D341Med (cell line): ENCODE measurements around the gene BAIAP2L2.

Source experiments
- DNase-seq: peaks from one replicate; pipeline ENCODE4 v3.0.0; 2012; ENCODE audit warnings: low spot score

Gene BAIAP2L2

DNA sequence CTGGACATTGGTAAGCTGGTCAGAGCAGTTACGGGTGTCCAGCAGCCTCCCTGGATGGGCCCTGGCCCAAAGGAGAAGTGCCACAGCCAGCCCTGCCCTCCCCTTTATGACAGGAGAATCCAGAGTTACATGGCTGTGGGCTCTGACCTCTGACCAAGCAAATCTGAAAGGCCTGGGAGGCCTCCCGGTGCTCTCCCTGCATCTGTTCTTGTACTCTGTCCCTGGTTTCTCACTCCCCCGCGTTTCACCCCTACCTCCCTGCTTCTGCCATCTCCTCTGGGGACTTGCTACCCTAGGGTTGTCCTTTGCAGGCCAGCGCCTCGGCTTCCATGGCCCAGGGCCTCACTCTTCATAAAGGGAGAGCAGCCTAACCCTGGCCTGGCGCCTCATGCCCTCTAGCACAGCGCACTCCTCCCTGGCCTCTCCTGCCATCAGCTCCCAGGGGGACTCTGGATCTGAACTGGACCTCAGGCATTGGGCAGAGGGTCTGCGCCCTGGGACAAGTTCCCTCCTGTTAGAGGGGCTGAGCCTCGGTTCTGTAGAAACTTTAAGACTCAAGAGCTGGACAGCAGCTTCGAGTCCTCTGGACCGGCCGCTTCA lies 42.6 kb downstream of the BAIAP2L2 start:
- DNase-seq: no peak

DNA sequence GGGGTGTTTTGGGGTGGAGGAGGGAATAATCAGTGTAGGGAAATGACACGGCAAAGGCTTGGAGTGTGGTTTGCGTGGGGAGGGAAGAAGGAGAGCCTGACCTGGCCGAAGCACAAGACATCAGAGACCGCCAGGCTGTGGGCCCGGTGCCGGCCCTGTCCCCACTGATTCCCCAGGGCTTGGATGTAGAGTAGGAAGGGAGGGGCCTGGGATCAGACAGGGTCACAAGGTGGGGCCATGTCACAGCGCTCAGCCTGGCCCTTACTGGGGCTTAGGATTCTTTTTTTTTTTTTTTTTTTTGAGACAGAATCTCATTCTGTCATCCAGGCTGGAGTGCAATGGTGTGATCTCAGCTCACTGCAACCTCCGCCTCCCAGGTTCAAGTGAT lies 43.5 kb downstream of the BAIAP2L2 start:
- no peak for DNase-seq

DNA sequence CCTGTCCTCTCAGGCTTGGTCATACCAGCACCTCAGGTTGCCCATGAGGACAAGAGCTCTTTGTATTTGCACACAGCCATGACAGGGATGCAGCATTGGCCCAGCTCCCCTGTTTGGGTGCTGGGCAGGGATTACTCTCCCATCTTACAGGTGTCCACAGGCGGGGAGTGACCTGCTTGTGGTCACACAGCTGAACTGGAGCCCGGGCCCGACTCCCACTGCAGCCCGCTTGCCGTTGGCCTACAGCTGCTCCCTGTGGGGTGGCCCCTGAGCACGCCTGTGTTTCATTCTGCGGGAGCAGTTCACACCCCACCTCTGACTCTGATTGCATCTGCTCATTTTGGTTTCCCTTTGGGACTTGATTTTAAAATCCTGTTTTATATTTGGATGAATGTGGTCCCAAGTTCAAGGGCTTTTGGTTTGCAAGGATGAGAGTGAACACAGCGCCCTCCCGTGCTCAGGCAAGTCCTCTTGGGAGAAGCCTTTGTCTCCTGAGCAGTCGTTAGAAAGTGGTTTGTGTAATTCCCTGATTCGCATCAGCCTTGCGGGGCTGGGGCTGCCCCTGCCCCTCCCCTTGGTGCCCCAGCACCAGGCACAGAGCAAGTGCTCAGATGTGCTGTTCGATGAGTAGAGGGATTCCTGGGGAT lies 44.0 kb downstream of the BAIAP2L2 start:
- DNase-seq: no peak

DNA sequence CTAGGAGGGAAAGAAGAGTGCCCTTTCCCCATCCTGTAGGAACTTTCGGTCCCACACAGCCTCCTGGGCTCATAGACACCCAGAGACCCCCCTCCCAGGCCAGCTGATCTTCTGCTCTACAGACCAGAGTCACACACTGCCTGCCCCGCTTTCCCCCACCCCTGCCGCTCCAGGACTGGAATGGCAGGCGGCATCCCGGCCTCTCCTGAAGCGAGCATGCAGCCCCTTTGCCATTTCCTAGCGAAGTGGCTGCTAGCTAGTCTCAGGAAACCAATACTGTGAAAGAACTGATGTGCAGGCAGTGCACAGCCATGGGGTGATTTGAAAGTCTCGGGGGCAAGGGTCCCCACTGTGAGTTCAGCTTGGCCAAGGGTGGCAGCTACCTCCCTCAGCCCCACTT lies 44.9 kb downstream of the BAIAP2L2 start:
- no peak for DNase-seq

DNA sequence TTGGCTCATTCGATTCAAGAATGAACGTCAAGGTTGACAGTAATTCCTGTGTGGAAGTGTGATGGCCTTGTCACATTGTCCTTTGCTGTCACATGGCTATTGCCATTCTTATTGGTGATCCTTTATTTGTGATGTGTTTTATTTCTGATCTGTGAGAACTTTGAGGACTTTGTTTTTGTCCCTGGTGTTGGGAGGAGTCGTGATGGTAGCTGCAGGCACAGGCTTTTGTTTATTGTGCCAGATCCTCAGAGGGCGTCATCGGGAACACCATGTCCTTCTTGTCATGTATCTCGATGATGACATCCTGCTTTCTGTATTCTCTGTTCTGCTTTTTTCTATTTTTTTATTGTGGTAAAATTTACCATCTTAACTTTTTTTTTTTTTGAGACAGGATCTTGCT lies 47.7 kb downstream of the BAIAP2L2 start:
- no peak for DNase-seq

DNA sequence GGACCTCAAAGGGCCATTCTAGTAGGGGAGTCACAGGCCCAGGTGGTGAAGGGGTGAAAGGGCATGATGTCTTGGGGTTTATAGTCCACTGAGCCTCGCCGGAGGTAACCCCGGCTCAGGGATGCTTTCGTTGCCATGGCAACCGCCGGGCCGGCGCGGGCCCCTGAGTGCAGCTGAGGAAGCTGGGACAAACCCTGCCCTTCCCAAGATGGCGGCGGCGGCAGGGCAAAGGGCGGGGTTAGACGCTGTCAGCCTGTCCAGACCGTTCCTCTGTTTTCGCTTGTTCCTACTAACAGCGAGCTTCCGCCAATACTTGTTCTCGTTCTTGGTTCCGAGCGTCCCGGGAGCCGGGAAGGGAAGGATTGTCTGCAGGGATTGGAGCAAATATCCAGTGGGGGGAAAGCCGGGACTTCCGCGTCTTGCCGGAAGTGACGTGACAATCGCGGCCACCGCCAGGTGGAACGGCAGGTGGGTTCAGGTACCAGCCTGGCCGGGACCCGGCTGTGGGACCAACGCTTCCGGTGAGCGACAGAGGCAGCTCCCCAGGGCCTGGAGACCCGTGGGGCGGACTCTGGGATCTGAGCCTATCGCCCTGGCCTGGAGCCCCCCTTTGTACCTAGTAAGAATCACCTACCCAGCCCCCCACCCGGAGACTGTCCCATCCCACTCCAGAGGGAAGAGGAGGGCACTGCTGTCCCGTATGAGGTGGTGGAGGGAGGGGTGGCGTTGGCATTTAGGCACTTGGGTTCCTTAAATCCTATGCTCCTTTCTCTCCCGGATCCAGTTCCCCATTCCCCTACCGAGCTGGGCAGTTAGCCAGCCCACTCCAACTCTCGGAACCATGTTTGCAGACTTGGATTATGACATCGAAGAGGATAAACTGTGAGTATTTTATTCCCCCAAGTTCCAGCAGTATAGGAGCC lies 53.3 kb downstream of the BAIAP2L2 start, which contains the start of gene PICK1:
Gene PICK1, plus strand, starts transcription at position 436 of the 923 bp plus-strand sequence. Its CDS starts 406 bp downstream, at position 842.
- DNase-seq: peak; percentile 96

DNA sequence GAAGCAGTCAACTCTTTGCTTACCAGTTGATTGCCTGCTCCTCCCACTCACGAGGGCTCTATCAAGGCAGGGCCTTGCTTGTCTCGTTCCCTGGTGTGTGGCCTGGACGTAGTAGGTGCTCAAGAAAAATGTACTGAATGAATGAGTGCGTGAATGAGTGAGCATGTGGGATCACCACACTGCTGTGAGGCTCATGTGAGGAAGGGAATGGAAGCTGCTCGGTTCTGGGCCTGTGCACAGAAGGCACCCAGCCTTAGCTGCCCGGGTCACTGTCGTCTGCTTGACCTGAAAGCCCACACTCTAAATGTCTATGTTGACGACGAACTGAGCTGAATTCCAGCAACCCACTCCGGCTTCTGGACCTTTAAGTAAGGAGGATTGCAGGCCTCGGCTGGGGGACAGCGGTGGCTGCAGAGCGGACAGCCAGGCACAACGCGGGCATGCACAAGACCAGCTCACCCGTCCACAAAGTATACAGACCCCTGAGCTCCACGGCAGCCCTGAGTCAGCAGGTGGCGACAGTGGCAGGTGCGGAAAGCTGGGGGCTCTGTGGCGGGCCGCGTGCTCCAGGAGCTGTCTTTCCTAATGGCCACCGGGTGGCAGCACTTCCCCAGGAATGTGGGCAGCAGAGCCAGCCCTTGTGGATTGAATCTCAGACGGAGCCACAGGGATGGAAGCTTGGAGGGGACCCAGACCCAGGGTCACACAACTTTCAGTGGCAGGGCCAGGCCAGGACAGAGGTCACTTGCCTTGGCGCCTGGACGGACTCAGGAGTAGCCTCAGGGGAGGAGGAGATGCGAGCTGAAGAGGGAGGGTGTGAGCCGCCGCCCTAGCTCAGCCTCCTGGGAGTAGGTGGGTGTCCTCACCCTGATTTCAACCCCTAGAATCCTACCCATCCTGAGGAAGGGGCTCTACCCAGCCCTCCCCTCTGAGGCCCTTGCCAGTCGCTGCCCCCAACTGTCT lies 58.3 kb downstream of the BAIAP2L2 start:
- peak; percentile 93 for DNase-seq

DNA sequence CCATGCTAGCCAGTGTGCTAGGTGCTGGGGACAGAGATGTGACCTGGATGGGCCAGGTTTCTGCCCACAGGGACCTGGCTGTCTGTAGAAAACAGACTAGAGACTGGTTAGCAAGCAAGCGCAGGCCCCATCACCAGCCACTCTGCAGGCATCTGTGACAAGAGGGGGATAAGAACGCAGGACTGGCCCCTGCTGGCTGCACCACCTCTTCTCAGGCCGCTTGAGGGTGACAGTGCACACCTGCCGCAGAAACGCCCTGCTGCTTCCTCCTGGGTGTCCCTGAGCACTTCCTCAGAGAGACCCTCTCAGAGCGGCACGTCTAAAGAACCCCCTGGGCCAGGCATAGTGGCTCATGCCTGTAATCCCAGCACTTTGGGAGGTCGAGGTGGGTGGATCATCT lies 59.2 kb downstream of the BAIAP2L2 start:
- DNase-seq: no peak

DNA sequence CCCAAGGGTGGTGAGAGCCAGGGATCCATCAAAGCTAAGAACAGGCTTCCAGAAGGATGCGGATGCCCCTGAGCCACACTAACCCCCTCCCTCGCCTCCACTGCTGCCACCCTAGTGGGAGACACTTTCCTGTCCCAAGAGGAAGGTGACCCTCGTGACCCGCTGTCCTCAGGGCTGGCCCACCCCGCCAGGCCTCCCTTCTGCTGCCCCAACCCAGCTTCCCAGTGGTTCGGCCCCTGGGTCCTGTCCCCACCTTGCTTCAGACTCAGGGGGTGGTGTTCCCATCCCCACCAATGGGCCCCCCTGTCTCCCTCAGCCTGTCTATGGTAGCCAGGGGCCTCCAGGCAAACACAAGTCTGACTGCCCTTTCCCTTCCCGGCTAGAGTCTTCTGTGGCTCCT lies 59.8 kb downstream of the BAIAP2L2 start:
- DNase-seq: no peak

DNA sequence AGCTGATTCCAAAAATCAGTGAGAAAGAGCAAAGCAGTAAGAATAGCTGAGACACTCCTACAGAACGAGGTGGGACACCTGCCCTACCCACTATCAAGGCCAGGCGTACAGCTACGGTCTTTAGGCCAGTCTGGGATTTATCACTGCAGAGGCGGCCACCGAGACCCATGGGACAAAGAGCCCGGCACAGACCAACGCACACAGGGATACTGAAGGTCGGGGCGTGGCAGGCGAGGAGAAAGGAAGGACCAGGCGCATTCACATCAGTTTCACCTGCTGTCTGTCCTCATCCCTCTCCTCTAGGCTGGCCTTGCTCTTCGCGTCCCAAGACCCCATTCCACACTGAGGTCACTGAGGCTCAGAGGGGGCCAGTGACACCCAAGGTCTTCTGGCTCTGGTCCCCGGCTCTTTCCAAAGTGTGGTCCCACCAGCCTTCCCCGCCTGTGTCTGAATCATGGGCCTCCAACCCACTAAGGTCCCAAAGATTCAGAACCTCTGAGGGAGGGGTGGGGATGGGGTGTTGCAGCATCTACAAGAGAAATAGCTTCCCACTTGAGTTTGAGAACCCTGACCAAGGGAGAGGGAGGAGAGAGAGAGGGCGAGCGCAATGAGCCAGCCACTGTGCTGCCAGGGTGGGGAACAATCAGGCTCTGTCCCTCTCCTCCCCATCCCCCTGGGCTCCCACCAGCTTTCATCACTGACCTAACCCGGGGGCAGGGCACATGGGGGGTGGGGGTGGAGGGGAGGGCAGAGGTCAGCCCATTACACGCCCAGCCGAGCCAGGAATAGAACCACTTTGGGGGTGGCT lies 60.5 kb downstream of the BAIAP2L2 start:
- DNase-seq: no peak

DNA sequence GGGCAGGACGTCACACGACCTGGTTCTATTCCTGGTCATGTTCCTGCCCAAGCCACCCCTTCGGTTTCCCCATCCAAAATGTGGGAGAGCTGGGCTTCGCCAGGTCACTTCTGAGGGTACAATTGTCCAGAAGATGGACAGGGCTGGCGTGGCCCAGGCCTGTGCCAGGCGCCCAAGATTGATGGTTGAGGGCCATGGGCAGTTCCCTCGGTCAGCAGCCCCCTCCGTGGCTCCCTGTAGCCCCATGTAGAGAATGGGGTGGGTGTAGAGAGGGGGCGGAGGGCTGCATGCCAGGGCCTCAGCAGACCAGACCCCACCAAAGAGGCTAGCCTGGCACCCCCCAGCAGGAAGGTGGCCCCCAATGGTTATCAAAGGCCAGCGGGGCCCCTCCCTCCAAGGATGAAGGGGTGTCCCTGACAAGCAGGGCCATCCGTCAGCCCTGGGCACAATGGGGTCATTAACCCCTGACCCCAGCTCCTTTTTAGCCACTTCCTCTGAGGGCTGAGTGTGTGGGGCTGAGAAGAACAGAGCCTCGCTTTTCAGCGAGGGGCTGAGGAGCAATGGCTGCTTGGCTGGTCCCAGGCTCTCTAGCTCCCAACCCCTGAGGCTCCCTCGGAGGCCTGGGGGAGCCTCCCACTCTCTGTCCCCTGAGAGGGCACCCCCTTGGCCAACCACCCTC lies 64.3 kb downstream of the BAIAP2L2 start:
- no peak for DNase-seq

DNA sequence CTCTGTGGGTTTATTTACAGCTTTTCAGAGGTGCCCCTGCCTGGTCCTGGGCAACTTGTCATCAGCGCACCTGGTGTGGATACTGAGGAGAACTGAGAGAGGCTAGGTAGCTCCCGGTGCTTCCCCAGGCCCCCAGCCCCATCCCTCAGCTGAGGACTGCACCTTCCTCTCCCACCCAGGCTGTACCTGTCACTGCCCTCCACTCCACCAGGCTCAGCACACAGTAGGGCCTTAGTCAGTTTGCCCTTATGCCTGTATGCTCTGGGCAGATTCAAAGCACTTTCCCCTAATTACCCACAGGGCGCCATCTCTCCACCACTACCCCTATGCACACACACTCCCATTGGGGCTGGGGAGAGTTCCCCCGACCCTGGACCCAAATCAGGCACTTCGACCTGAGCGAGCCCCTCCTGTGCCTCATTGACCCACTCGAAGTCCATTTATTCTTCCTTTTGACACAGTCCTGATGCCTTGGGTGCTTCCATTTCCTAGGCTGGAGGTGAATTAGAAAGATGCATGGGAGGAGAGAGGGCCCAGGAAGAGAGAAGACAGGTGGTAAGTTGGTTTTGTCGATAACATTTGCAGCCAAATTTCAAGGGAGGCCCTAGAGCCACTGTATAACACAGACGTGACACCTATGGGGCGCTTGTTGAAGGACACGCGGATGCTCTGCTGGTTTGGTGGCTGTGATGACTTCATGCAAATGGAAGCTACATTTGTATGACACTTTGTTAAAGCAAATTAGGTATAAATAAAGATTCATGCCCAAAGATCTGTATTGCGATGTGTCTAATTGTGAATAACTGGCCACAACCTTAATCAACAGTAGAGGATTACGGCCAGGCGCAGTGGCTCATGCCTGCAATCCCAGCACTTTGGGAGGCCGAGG lies 67.1 kb downstream of the BAIAP2L2 start:
- no peak for DNase-seq

DNA sequence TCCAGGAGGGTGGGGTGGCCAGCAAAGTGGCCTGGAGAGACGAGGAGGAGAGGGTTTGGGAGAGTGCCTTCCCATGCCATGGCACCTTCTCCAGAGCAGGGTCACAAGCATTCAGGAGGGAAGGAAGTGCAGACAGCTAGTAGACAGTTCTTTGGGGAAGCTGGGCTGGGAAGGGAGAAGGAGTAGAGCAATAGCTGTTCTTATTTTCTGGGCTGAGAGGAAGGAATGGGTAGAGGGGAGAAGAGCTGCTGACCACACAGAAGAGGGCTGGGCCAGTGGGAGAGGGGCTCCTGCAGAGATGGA lies 68.0 kb downstream of the BAIAP2L2 start:
- DNase-seq: no peak

DNA sequence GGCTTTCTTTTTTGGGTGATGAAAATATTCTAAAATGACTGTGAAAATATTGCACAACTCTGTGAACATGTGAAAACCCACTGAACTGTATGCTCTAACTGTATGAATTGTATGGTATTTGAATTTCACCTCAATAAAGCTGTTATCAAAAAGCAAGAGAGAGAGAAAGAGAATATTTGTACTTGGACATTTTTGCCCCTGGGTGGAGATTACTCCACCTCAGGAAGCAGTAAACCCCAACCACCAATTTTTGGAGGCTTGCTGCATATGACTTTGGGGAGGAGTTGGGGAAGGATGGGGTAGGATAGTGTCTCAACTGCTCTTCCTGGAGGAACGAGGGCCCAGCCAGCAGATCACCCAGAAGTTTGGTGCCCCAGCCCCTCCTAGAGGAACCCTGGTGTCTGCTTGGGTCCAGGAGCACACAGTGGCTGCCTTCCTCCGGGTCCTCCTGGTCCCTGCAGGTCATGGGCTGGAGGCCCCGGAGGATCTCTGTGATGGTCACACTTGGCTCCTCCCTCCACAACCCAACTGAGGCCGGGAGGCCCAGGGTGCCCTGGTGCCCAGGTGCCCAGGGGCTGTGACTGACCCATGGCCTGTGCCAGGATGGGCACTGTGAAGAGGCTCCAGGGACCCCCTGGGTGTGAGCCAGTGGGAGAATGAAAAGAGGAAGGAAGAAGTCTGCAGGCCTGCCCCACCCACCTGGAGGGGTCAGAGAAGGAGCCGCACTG lies 68.6 kb downstream of the BAIAP2L2 start:
- DNase-seq: no peak

DNA sequence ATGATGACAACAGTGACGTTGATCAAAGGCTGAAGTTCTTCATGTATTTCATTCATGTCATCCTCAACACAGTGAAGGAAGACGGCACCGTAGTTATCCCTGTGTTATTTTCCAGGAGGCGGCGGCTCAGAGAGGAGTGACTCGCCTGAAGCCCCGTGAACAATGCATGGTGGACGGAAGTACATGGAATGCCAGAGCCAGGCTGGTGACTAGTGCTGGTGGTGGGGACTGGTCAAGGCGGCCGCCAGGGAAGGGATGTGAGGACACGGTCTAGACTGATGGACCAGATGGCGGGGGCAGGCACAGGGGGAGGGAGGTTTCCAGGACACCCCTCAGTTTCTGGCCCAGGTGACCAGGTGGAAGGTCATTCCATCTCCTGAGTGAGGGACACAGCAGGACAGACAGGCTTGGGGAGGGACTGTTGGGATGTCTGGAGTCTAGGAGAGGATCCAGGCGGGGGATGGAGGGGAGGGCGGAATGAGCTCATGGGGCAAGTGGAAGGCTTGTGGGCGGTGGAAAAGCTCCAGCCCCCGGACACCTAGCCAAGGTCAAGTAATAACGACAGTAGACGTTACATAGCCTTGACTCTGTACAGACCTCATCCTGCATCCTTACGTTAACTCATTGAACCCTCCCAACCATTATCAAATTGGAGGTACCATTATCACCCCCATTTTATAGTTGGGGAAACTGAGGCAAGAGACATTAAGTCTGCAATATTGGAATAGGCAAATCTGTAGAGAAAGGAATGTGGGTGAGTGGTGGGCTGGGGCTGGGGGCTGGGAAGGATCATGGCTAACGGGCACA lies 69.3 kb downstream of the BAIAP2L2 start:
- no peak for DNase-seq

DNA sequence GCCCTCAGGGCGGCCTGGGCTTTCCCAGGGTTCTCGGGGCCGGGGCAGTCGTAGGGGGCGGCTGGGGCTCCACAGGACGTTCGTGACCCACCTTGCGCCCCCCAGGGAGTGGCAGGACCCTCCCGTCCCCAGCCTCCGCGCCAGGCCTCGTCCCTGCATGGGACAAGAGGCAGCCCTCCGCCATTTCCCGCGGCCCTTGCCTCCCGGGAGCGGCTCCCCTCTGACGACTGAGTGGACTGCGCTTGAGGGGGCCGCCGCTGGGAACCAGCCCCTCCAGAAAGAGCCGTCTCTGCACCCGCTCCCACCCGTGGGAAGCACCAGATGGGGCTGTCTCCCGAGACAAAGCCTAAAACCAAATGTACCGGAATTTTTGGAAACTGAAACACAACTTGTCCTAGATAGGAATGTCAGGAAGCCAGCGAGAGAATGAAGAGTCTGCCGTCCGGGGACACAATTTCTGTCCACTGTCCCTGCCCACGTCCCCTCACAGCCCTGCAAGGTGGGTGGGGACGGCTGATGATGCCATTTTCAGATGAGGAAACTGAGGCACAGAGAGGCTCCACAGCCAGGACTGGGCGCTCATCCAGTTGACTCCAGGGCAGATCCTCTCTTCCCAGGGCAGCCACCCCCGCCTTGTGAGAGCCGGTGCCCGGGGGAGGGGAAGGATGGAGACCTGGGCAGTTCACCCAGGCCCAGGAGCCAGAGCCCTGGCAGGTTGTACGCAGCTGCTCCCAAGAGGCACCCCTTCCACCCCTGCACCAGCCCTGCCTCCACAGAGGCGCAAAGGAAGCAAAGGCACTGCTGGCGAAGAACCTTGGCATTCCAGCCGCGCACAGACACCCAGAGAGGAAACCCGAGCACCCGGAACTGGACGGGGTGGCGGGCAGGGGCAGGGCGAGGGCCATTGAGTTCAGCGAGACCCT lies 71.3 kb downstream of the BAIAP2L2 start:
- DNase-seq: no peak

DNA sequence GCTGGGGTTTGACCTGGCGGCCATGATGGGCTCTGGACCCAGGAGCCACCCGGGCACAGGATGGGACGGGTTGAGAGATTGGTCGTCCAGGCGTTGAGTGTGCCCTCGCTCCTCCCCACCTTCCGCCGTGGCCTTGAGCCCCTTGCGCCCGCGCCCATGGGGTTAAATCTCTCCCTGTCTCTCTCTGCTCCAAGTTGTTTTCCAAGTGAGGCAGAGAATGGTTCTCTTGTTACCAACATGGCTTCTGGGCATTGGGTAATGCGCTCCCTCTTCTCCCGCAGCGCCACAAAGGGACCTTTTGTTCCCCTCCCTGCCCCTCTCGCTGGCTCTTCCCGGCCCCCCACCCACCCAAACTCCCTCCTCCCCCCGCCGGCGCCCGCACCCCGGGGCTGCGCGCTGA lies 72.1 kb downstream of the BAIAP2L2 start:
- no peak for DNase-seq
